A549 (cell line): ENCODE measurements around the gene CABCOCO1. TPM values are rescaled to one million over a fixed set of nuclear protein-coding genes. Genes with fewer than 3 reads are reported as not detected.

Source experiments
- ATAC-seq, 2 experiments: fragments of 200-7000 bp in 1 of 2; fragments of >200 bp in 1 of 2; cut with Nextera tagmentation in 1 of 2; cut with Tn5 transposase in 1 of 2; 3 replicates each; pipeline versions ENCODE4 v1.8.0 to v1.9.1; 2018 to 2020; ENCODE audit warnings: mild to moderate bottlenecking in 1 of 2, moderate library complexity in 1 of 2
- CTCF ChIA-PET: fragments of 300-600 bp; sonication (Branson Sonifier 250); formaldehyde crosslinking; extraction: SDS; loops from one replicate; lab custom pipeline; 2021; ENCODE audit warnings: antibody characterized with exemption, inconsistent platforms; lab: Yijun Ruan, JAX
- POLR2A ChIA-PET: fragments of 350-600 bp; formaldehyde crosslinking; extraction: SDS; loops from one replicate; lab custom pipeline; 2021; ENCODE audit warnings: antibody characterized with exemption, inconsistent platforms; lab: Yijun Ruan, JAX
- DNase-seq, 2 experiments: peaks; one replicate each; pipeline versions ENCODE4 v3.0.0 to v3.0.0-alpha.2; 2011 to 2016; ENCODE audit warnings: low read depth in 1 of 2, low spot score in 1 of 2
- FAIRE-seq: peaks from 2 replicates; lab custom pipeline; 2011; peaks lifted over from hg19 to GRCh38; lab: Jason Lieb, UNC
- H3K27ac ChIP-seq, 2 experiments: fragments of >200 bp; sonication (Bioruptor Twin); formaldehyde crosslinking; 3 replicates each; pipeline ENCODE4 v1.5.1; 2016 to 2017
- H3K4me1 ChIP-seq: fragments of >200 bp; sonication (Bioruptor Twin); formaldehyde crosslinking; 3 replicates; pipeline ENCODE4 v1.6.1; 2016
- H3K4me2 ChIP-seq: fragments of >200 bp; sonication (Bioruptor Twin); formaldehyde crosslinking; 3 replicates; pipeline ENCODE4 v1.6.1; 2016
- H3K4me3 ChIP-seq: fragments of >200 bp; sonication (Bioruptor Twin); formaldehyde crosslinking; 3 replicates; pipeline ENCODE4 v1.5.1; 2016
- H3K9me3 ChIP-seq: fragments of >200 bp; sonication (Bioruptor Twin); formaldehyde crosslinking; 3 replicates; pipeline ENCODE4 v1.6.1; 2016
- BCL3 ChIP-seq: fragments of >200 bp; sonication (Bioruptor Twin); formaldehyde crosslinking; IDR thresholded peaks from 3 replicates; pipeline ENCODE4 v1.6.1; 2016
- CEBPB ChIP-seq, 2 experiments: fragments of >200 bp in 1 of 2; sonication (Bioruptor Twin) in 1 of 2; formaldehyde crosslinking in 1 of 2; IDR thresholded peaks; 2 replicates each; pipeline ENCODE4 v1.6.1; 2012 to 2016
- CHD2 ChIP-seq: fragments of 150-350 bp; IDR thresholded peaks from 2 replicates; pipeline ENCODE4 v1.6.1; 2014; ENCODE audit warnings: low read length; ENCODE audit not compliant: partially characterized antibody
- E2F6 ChIP-seq: IDR thresholded peaks from 2 replicates; pipeline ENCODE4 v1.6.1; 2012; ENCODE audit warnings: low read depth, borderline replicate concordance
- EHF ChIP-seq: fragments of 250-450 bp; sonication (Bioruptor Pico); IDR thresholded peaks from 2 replicates; pipeline ENCODE4 v1.5.0; 2020; ENCODE audit warnings: mild to moderate bottlenecking
- HOXA7 ChIP-seq: fragments of 250-450 bp; sonication (Bioruptor Pico); IDR thresholded peaks from 2 replicates; pipeline ENCODE4 v1.5.0; 2020; ENCODE audit warnings: mild to moderate bottlenecking, moderate library complexity
- HOXB13 ChIP-seq: fragments of 250-450 bp; sonication (Bioruptor Pico); IDR thresholded peaks from 2 replicates; pipeline ENCODE4 v1.5.0; 2020; ENCODE audit warnings: low read depth, mild to moderate bottlenecking, moderate library complexity
- MAFK ChIP-seq: fragments of 450-650 bp; IDR thresholded peaks from 2 replicates; pipeline ENCODE4 v1.6.1; 2014; ENCODE audit not compliant: partially characterized antibody
- NR3C1 ChIP-seq: fragments of >200 bp; sonication (Bioruptor Twin); formaldehyde crosslinking; IDR thresholded peaks from 3 replicates; pipeline ENCODE4 v1.6.1; 2017
- PHF8 ChIP-seq: fragments of 200-600 bp; sonication (generic); IDR thresholded peaks from 2 replicates; pipeline ENCODE4 v1.6.1; 2016; ENCODE audit warnings: low read depth, mild to moderate bottlenecking, antibody characterized with exemption, moderate library complexity, borderline replicate concordance
- POLR2A ChIP-seq: IDR thresholded peaks from 2 replicates; pipeline ENCODE4 v1.6.1; 2012; ENCODE audit warnings: mild to moderate bottlenecking, low read length
- POLR2AphosphoS2 ChIP-seq: conservative IDR thresholded peaks from 2 replicates; pipeline ENCODE4 v1.6.1; 2012; ENCODE audit warnings: low read length, improper control_type of control experiment, inconsistent platforms
- RAD21 ChIP-seq, 2 experiments: fragments of >200 bp in 1 of 2; sonication (Bioruptor Twin) in 1 of 2; formaldehyde crosslinking in 1 of 2; IDR thresholded peaks in 1 of 2; conservative IDR thresholded peaks in 1 of 2; 2 replicates in 1 of 2; 3 replicates in 1 of 2; pipeline ENCODE4 v1.6.1; 2012 to 2018; ENCODE audit warnings: inconsistent platforms in 1 of 2
- REST ChIP-seq: fragments of 200-600 bp; sonication (generic); IDR thresholded peaks from 2 replicates; pipeline ENCODE4 v1.6.1; 2016; ENCODE audit warnings: antibody characterized with exemption, mild to moderate bottlenecking, moderate library complexity
- SREBF2 ChIP-seq: fragments of 450-650 bp; IDR thresholded peaks from 2 replicates; pipeline ENCODE4 v1.6.1; 2014; ENCODE audit warnings: mild to moderate bottlenecking, moderate library complexity
- USF2 ChIP-seq: fragments of 450-650 bp; IDR thresholded peaks from 2 replicates; pipeline ENCODE4 v1.6.1; 2014; ENCODE audit warnings: antibody characterized with exemption
- WGBS: methylation state at CpG from one replicate; pipeline ENCODE4 v1.1.6; 2017; ENCODE audit errors: missing lambda C conversion rate; 5-methylcytosine and 5-hydroxymethylcytosine counted together
- polyA plus RNA-seq, 4 experiments: library from polyadenylated mRNA; depleted of rRNA in 3 of 4; stranded (reverse); fragments of >200 nt; fragmentation: RNase III in 1 of 4; extraction: RNeasy Plus Mini Kit Qiagen cat#74134 plus additional on column Dnase treatment in 1 of 4; gene quantifications; 2 replicates in 3 of 4; 3 replicates in 1 of 4; pipeline ENCODE4 v1.2.3, GENCODE V29; 2011 to 2017

CABCOCO1 gene
- polyA plus RNA-seq, 2 of the 4 experiments (the other 2 are of a cell fraction): 0.77 to 1.1 TPM

GRCh38 chr10:61778137-61778536 lies 115.4 kb downstream of the CABCOCO1 start (continued):
- TF ChIP-seq BCL3: no peak
- TF ChIP-seq POLR2A: no peak
- TF ChIP-seq MAFK: no peak
- TF ChIP-seq USF2: no peak

GRCh38 chr10:61779276-61779675 lies 116.5 kb downstream of the CABCOCO1 start:
- DNase-seq (no peak), ATAC-seq (no peak), FAIRE-seq (no peak)
- H3K4me2 ChIP-seq: no peak overlapping the region
- 90% methylated on average over 6 of the region's 6 CpGs for WGBS
- H3K9me3 ChIP-seq: no peaks in the 10 kb centered on the region
- no peak overlapping the region for H3K27ac ChIP-seq
- ChIA-PET CTCF (no interaction called here), POLR2A (no interaction called here)
- 0 out of 3 replicates have a peak, but pooled peaks cover 6% of the 10 kb centered on the region for H3K4me1 ChIP-seq
- no peak for TF ChIP-seq PHF8
- peak; percentile 85 for TF ChIP-seq MAFK
- H3K4me3 ChIP-seq: no peak overlapping the region

- ATAC-seq (peak in 1 of 2 experiments; percentile 73; a peak in 3 of 6 replicates), FAIRE-seq (no peak), DNase-seq (peak in 1 of 2 experiments; percentile 49)
- Histone ChIP-seq H3K4me3 (no peak overlapping the region), H3K9me3 (no peaks in the 10 kb centered on the region), H3K4me2 (no peak overlapping the region), H3K27ac (no peak overlapping the region), H3K4me1 (0 out of 3 replicates have a peak, but pooled peaks cover 6% of the 10 kb centered on the region)
- ChIA-PET POLR2A (no interaction called here), CTCF (interaction anchor here (0.8 kb wide), 1 partner anchor 54 kb away, joined by 3 read pairs; no protein-coding TSS in a partner anchor)
- no peak for TF ChIP-seq REST
- 72% methylated on average over 9 of the region's 9 CpGs for whole genome bisulfite sequencing
Observed at GRCh38 chr10:61779950-61780659, 117.4 kb downstream of the CABCOCO1 start.

- ChIA-PET POLR2A (no interaction called here), CTCF (interaction anchor here (0.8 to 1.3 kb wide), 2 partner anchors 12 to 54 kb away, joined by 3 read pairs; no protein-coding TSS in a partner anchor)
- H3K4me3 ChIP-seq: no peak overlapping the region
- peak; percentile 28 for FAIRE-seq
- H3K4me1 ChIP-seq: 0 out of 3 replicates have a peak, but pooled peaks cover 6% of the 10 kb centered on the region
- no peak for DNase-seq
- H3K27ac ChIP-seq: no peak overlapping the region
- H3K9me3 ChIP-seq: no peaks in the 10 kb centered on the region
- H3K4me2 ChIP-seq: no peak overlapping the region
- no peak for ATAC-seq
- TF ChIP-seq HOXA7 (no peak), HOXB13 (CRISPR knock-in tag) (no peak), E2F6 (no peak), CEBPB (IDR thresholded peaks at IDR 0.05) (no peak), EHF (CRISPR knock-in tag) (no peak), POLR2AphosphoS2 (no peak), NR3C1 (no peak), CHD2 (no peak), SREBF2 (no peak), RAD21 (conservative IDR thresholded peaks at IDR 0.05 in 1 of 2, IDR thresholded peaks at IDR 0.05 in 1 of 2) (no peak)
Observed at GRCh38 chr10:61780732-61781131, 118.0 kb downstream of the CABCOCO1 start.
